Esophagus squamous epithelium (tissue), 4 donors: ENCODE results near the gene GPR3.

Experiments
- CTCF ChIP-seq, 6 experiments: fragments of 450-650 bp in 4 of 6; fragments of 200-600 bp in 2 of 6; sonication (generic) in 2 of 6; IDR thresholded peaks; one replicate each; pipeline ENCODE4 v1.5.1; 2016 to 2019; ENCODE audit warnings: antibody characterized with exemption in 6 of 6, mild to moderate bottlenecking in 4 of 6, moderate library complexity in 4 of 6
- POLR2A ChIP-seq, 4 donors: fragments of 450-650 bp; IDR thresholded peaks; one replicate each; pipeline ENCODE4 v1.6.1; 2017; ENCODE audit warnings: antibody characterized with exemption in 4 of 4, mild to moderate bottlenecking in 4 of 4, moderate library complexity in 3 of 4

DNA sequence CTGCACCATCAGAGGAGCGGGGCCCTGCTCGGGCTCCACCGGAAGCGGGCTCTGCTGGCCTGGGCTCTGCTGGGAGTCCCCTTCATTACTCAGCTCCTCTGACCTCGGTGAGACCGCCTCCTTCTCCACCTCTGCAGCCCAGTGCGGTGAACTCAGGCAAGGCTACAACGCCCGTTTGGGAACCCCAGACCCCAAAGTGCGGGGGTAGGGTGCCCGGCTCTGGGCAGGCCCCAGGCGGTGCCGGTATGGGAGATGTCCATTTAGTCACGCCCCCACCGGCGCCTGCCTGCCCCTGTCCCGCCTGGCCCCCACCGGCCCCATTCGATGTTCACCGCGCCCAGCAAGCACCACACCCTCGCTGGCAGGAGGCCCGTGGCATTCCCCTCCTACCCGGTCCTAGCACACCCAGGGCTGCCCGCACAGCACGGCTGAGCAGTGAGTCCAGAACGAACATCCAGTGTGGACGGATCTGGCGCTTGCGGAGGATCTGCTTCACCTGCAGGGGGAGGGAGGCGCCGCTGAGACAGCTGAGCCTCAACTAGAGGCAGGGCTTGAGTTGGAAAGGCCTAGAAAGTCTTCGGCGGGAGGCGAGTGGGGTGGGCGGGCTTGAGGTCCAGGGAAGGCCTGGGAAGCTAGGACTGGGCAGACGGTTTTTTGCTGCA, 35.7 kb upstream of the GPR3 start:
- peak in 3 of 6 experiments; percentile 3 to 16 (median 3) for TF ChIP-seq CTCF (IDR thresholded peaks at IDR 0.05)
- no peak for TF ChIP-seq POLR2A (IDR thresholded peaks at IDR 0.05)
